Right lobe of liver (tissue), 6 donors: ENCODE data around the gene BICDL2. TPM values are rescaled to one million over a fixed set of nuclear protein-coding genes. Genes with fewer than 3 reads are reported as not detected.
A peak's percentile ranks its signal among the peaks of the same experiment; 100 is the strongest.
"Not testable (repeated sequence)": the region's sequence is repeated elsewhere in the genome, so short reads cannot be mapped to it uniquely, and the experiment has no call there.

Experiments used
- ATAC-seq, 4 donors: fragments of 200-7000 bp; cut with Tn5 transposase; one replicate each; pipeline ENCODE4 v1.9.1; 2020; ENCODE audit warnings: mild to moderate bottlenecking in 4 of 4, moderate library complexity in 4 of 4
- DNase-seq, 3 donors: peaks; one replicate each; pipeline ENCODE4 v3.0.0-alpha.2; 2020
- H3K27ac ChIP-seq, 3 donors: fragments of 200-600 bp; one replicate each; pipeline ENCODE4 v1.8.0; 2022
- H3K27me3 ChIP-seq, 2 donors: fragments of 200-600 bp; one replicate each; pipeline ENCODE4 v1.8.0; 2022
- H3K36me3 ChIP-seq, 4 donors: fragments of 200-600 bp; sonication (generic) in 1 of 4; one replicate each; pipeline versions ENCODE4 v1.5.1 to v1.8.0; 2017 to 2022; ENCODE audit warnings: control low read depth in 1 of 4
- H3K4me1 ChIP-seq, 4 donors: fragments of 200-600 bp; sonication (generic) in 1 of 4; one replicate each; pipeline versions ENCODE4 v1.5.1 to v1.8.0; 2017 to 2022; ENCODE audit warnings: control low read depth in 1 of 4
- H3K4me3 ChIP-seq, 3 donors: fragments of 200-600 bp; one replicate each; pipeline ENCODE4 v1.8.0; 2022
- H3K9me3 ChIP-seq, 4 donors: fragments of 200-600 bp; sonication (generic) in 1 of 4; one replicate each; pipeline versions ENCODE4 v1.5.1 to v1.8.0; 2017 to 2022; ENCODE audit warnings: control low read depth in 1 of 4
- CTCF ChIP-seq, 4 donors: fragments of 200-600 bp in 3 of 4; fragments of 450-650 bp in 1 of 4; IDR thresholded peaks; one replicate each; pipeline versions ENCODE4 v1.5.1 to v1.8.0; 2016 to 2022; ENCODE audit warnings: antibody characterized with exemption in 4 of 4, mild to moderate bottlenecking in 2 of 4
- POLR2A ChIP-seq: fragments of 450-650 bp; IDR thresholded peaks from one replicate; pipeline ENCODE4 v1.6.1; 2017; ENCODE audit warnings: antibody characterized with exemption, mild to moderate bottlenecking
- WGBS: methylation state at CpG from one replicate; pipeline ENCODE4 v1.1.6; 2018; ENCODE audit warnings: low coverage, low lambda C conversion rate; ENCODE audit not compliant: insufficient coverage; ENCODE audit errors: missing lambda C conversion rate; 5-methylcytosine and 5-hydroxymethylcytosine counted together
- intact Hi-C, 2 donors: fragments of 100-400 bp; cut with DNase I; formaldehyde crosslinking; loops; one replicate each; pipeline versions ENCODE4 v1.11.2 to v1.14.1; 2022
- total RNA-seq, 6 experiments: library from RNA; depleted of rRNA in 2 of 6; stranded (reverse); fragments of >200 nt in 2 of 6; fragmentation: NEBNext Ultra II Directional in 3 of 6; extraction: Animal tissue kit (Norgen Biotek cat#: 25700) in 3 of 6; gene quantifications; one replicate each; pipeline versions ENCODE4 v1.1.0 to v1.2.4, GENCODE V29; 2016 to 2023
- donor health status: DM: no; HTN: yes; CAD: no.
- donor health status: DM: no; HTN: no; CAD: no.
- donor health status: DM: no; HTN: no; CAD: no.
- donor health status: DM: no; HTN: yes; CAD: no.
- donor health status: DM: no; HTN: yes; CAD: no.

The BICDL2 gene
- total RNA-seq, 6 experiments from 2014 or later: 0.11 to 0.58 (median 0.48) TPM; not detected in 1

DNA sequence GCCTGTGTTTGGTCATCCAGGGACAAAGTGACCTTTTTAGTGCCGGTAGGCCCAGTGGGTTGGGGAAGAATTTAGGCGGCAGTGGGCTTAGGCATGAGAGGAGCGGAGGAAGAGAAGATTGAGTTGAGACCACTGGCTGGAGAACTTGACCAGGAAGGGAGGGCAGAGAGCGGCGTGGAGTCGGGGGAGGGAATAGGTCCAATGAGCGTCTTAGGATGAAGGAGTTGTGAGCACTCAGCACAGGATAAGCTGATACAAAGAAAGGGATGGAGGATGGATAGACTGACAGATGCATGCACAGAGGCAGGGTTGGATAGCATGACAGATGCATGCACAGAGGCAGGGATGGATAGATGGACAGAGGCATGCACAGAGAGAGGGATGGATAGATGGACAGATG is 36.7 kb upstream of the BICDL2 start:
- Histone ChIP-seq H3K27ac (no peak overlapping the region), H3K4me3 (no peak overlapping the region), H3K36me3 (peaks cover 0 to 6% (median 0%) of the 10 kb centered on the region in 4 donors), H3K4me1 (no peaks in the 10 kb centered on the region), H3K27me3 (no peaks in the 10 kb centered on the region), H3K9me3 (no peaks in the 10 kb centered on the region)
- intact Hi-C loops: no loop called here
- 75% methylated on average over 7 of the region's 7 CpGs for WGBS
- DNase-seq (peak in 1 of 3 donors; percentile 24), ATAC-seq (no peak)
- TF ChIP-seq CTCF (IDR thresholded peaks at IDR 0.05) (no peak), POLR2A (no peak)

DNA sequence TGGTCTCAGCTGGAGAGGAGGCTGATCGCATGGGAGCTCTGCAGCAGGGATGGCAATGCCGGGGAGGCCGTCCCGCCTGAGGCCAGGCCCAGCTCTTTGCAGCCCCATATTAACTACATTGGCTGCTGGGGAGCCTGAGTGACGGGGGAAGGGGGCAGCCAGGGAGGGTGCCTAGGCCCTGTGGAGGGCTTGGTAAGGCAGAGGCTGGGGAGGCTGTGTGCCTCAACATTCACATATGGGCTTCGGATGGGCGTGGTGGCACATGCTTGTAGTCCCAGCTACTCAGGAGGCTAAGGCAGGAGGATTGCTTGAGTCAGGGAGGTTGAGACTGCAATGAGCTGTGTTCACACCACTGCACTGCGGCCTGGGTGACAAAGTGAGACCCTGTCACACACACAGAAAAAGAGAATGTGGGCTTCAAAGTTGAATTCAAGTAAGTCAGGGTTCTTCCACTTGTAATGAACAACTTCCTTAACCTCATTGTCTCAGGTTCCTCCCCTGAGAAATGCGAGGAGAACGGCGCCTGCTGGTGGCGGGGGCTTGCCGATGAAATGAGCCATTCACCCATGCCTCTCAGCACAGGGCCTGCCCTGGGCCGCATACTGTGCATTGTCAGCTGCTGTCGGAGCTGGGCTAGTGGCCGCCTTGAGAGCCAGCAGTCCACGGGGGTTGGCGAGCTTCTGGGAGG is 36.0 kb upstream of the BICDL2 start:
- DNase-seq: peak in 1 of 3 donors; percentile 19
- H3K4me1 ChIP-seq, H3K27me3 ChIP-seq, ATAC-seq, H3K27ac ChIP-seq, H3K9me3 ChIP-seq, H3K4me3 ChIP-seq, intact Hi-C loops: not testable (repeated sequence)
- peaks cover 0 to 13% (median 2%) of the 10 kb centered on the region in 4 donors for H3K36me3 ChIP-seq
- 49% methylated on average over 9 of the region's 18 CpGs for WGBS

DNA sequence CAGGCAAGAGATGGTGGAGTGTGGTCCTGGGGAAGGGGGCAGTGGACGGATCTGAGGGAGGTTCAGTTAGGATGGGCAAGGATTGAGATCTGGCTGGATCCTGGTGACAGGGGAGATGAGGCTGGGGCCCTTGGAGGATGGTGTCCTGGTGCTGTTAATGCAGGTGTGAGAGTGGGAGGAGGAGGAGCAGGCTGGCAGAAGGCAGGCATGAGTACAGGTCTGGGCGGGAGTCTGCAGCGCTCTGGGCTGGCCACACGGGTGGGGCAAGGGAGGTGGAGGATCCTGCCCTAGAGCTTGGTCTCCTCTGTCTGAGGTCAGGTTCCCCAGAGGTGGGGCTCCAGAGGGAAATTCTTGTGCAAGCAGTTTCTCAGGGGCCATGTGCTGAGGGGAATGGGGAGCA is 35.4 kb upstream of the BICDL2 start:
- peaks cover 0 to 14% (median 5%) of the 10 kb centered on the region in 4 donors for H3K36me3 ChIP-seq
- H3K27ac ChIP-seq, H3K4me3 ChIP-seq, intact Hi-C loops, H3K9me3 ChIP-seq, H3K4me1 ChIP-seq, H3K27me3 ChIP-seq: not testable (repeated sequence)
- DNase-seq: peak in 1 of 3 donors; percentile 40
- peak in 2 of 4 donors; percentile 8 for ATAC-seq
- 38% methylated on average over 2 of the region's 4 CpGs for WGBS

DNA sequence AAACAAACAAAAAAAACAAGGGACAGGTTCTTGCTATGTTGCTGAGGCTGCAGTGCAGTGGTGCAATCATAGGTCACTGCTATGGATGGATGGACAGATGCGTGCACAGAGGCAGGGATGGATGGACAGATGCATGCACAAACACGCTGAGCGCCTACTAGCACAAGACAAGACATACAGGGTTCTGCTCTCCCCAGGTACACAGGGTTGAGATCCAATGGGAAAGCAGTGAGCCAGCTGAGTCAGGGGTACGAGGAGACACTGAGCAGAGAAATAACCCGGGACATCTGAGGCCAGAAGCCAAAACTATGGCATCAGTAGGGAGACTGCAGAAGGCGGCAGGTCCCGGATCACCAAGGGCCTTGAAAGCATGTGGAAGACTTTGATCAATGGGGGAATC is 34.9 kb upstream of the BICDL2 start:
- no peak for TF ChIP-seq CTCF (IDR thresholded peaks at IDR 0.05)
- no peak for TF ChIP-seq POLR2A
- H3K4me1 ChIP-seq: peaks cover 0 to 10% (median under 1%) of the 10 kb centered on the region in 4 donors
- no peaks in the 10 kb centered on the region for H3K27me3 ChIP-seq
- H3K4me3 ChIP-seq: no peak overlapping the region
- WGBS: 66% methylated on average over 7 of the region's 7 CpGs
- H3K27ac ChIP-seq: no peak overlapping the region
- intact Hi-C loops: no loop called here
- H3K9me3 ChIP-seq: no peaks in the 10 kb centered on the region
- DNase-seq: peak in 1 of 3 donors; percentile 20
- peak in 1 of 4 donors; percentile 1 for ATAC-seq
- H3K36me3 ChIP-seq: peaks cover 0 to 14% (median 5%) of the 10 kb centered on the region in 4 donors

DNA sequence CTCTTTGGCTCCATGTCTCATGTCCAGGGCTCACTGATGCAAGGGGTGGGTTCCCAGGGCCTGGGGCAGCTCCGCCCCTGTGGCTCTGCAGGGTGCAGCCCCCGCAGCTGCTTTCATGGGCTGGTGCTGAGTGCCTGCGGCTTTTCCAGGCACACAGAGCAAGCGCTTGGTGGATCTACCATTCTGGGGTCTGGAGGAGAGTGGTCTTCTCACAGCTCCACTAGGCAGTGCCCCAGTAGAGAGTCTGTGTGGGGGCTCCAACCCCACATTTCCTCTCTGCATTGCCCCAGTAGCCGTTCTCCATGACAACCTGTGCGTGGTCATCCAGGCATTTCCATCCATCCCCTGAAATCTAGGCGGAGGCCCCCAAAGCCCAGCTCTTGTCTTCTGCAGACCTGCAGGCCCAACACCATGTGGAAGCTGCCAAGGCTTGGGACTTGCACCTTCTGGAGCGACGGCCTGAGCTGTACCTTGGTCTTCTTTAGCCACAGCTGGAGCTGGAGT is 33.9 kb upstream of the BICDL2 start:
- H3K27me3 ChIP-seq: no peaks in the 10 kb centered on the region
- no peak overlapping the region for H3K27ac ChIP-seq
- no peak for DNase-seq
- intact Hi-C loops: no loop called here
- peaks cover 0 to 10% (median 3%) of the 10 kb centered on the region in 4 donors for H3K4me1 ChIP-seq
- TF ChIP-seq POLR2A (no peak), CTCF (IDR thresholded peaks at IDR 0.05) (no peak)
- WGBS: 90% methylated on average over 4 of the region's 9 CpGs
- peak in 1 of 4 donors; percentile 7 for ATAC-seq
- no peak overlapping the region for H3K4me3 ChIP-seq
- no peaks in the 10 kb centered on the region for H3K9me3 ChIP-seq
- peaks cover 0 to 14% (median 5%) of the 10 kb centered on the region in 4 donors for H3K36me3 ChIP-seq

GRCh38 chr16:3069146-3069545 is 32.4 kb upstream of the BICDL2 start:
- H3K27ac ChIP-seq, H3K9me3 ChIP-seq, H3K27me3 ChIP-seq, ATAC-seq, intact Hi-C loops, H3K4me3 ChIP-seq, DNase-seq: not testable (repeated sequence)
- peaks cover 0 to 17% (median 3%) of the 10 kb centered on the region in 4 donors for H3K4me1 ChIP-seq
- H3K36me3 ChIP-seq: peaks cover 0 to 14% (median 5%) of the 10 kb centered on the region in 4 donors
- 94% methylated on average over 2 of the region's 11 CpGs for WGBS
